ENCODE results near the gene WDR44. TPM values are rescaled to one million over a fixed set of nuclear protein-coding genes. Genes with fewer than 3 reads are reported as not detected.
"Not testable (repeated sequence)": the region's sequence is repeated elsewhere in the genome, so short reads cannot be mapped to it uniquely, and the experiment has no call there.

The WDR44 gene
- total RNA-seq, 2 donors from 2014 or later, result 26.3 to 36.3 TPM

GRCh38 chrX:118459494-118459893 lies 113.6 kb downstream of the WDR44 start:
- H3K4me3 ChIP-seq (ENCODE audit: low read length), result no peak overlapping the region
- no peaks in the 10 kb centered on the region for H3K27me3 Mint-ChIP-seq (ENCODE audit: insufficient read depth)
- peak; percentile 74 for TF ChIP-seq CTCF (conservative IDR thresholded peaks at IDR 0.05)
- no peaks in the 10 kb centered on the region for H3K4me1 ChIP-seq (ENCODE audit: control insufficient read depth, insufficient read depth, low read length)
- no peak for DNase-seq
- H3K27ac Mint-ChIP-seq, result no peak overlapping the region
- no peak overlapping the region for H3K9ac ChIP-seq (ENCODE audit: extremely low read depth, low read length, poor library complexity, severe bottlenecking)
- peaks cover 3% of the 10 kb centered on the region for H3K36me3 Mint-ChIP-seq (ENCODE audit: low read depth)
- H3K4me1 Mint-ChIP-seq, result peaks cover 4% of the 10 kb centered on the region
- no peak overlapping the region for H3K4me3 Mint-ChIP-seq
- peaks cover 35% of the 10 kb centered on the region for H3K9me3 Mint-ChIP-seq
- 56% methylated on average over 4 of the region's 4 CpGs; no CpG with 5 or more reads in 1 of the 2 experiments for WGBS, 2 experiments (ENCODE audit: insufficient coverage in 1 of 2, insufficient read length in 1 of 2)
- peaks cover under 1% of the 10 kb centered on the region for H3K36me3 ChIP-seq (ENCODE audit: control insufficient read depth, insufficient read depth, low read length)
- H3K27me3 ChIP-seq (ENCODE audit: control insufficient read depth, insufficient read depth, low read length, poor library complexity, severe bottlenecking), result no peaks in the 10 kb centered on the region
- no peaks in the 10 kb centered on the region for H3K9me3 ChIP-seq (ENCODE audit: control insufficient read depth, low read length)
- no peak overlapping the region for H3K27ac ChIP-seq (ENCODE audit: low read depth, low read length)

GRCh38 chrX:118464501-118464900 lies 118.6 kb downstream of the WDR44 start:
- no peak for TF ChIP-seq CTCF (conservative IDR thresholded peaks at IDR 0.05)
- Mint-ChIP-seq H3K27me3 (ENCODE audit: insufficient read depth) (no peaks in the 10 kb centered on the region), H3K9me3 (peaks cover 33% of the 10 kb centered on the region), H3K4me1 (no peaks in the 10 kb centered on the region), H3K4me3 (no peak overlapping the region), H3K36me3 (ENCODE audit: low read depth) (no peaks in the 10 kb centered on the region), H3K27ac (no peak overlapping the region)
- H3K9ac ChIP-seq (ENCODE audit: extremely low read depth, low read length, poor library complexity, severe bottlenecking), result no peak overlapping the region
- whole genome bisulfite sequencing, 2 experiments (ENCODE audit: insufficient coverage in 1 of 2, insufficient read length in 1 of 2), result 91% methylated on average over 5 of the region's 6 CpGs; no CpG with 5 or more reads in 1 of the 2 experiments
- H3K9me3 ChIP-seq (ENCODE audit: control insufficient read depth, low read length), result no peaks in the 10 kb centered on the region
- H3K4me3 ChIP-seq (ENCODE audit: low read length), result no peak overlapping the region
- no peak for DNase-seq
- H3K36me3 ChIP-seq (ENCODE audit: control insufficient read depth, insufficient read depth, low read length), result no peaks in the 10 kb centered on the region
- H3K27ac ChIP-seq (ENCODE audit: low read depth, low read length), result no peak overlapping the region
- H3K4me1 ChIP-seq (ENCODE audit: control insufficient read depth, insufficient read depth, low read length), result no peaks in the 10 kb centered on the region
- H3K27me3 ChIP-seq (ENCODE audit: control insufficient read depth, insufficient read depth, low read length, poor library complexity, severe bottlenecking), result no peaks in the 10 kb centered on the region

- H3K27ac ChIP-seq (ENCODE audit: low read depth, low read length), result no peak overlapping the region
- Mint-ChIP-seq H3K4me3 (no peak overlapping the region), H3K9me3 (peaks cover 51% of the 10 kb centered on the region), H3K27me3 (ENCODE audit: insufficient read depth) (no peaks in the 10 kb centered on the region), H3K27ac (no peak overlapping the region), H3K4me1 (no peaks in the 10 kb centered on the region), H3K36me3 (ENCODE audit: low read depth) (no peaks in the 10 kb centered on the region)
- no peaks in the 10 kb centered on the region for H3K4me1 ChIP-seq (ENCODE audit: control insufficient read depth, insufficient read depth, low read length)
- H3K9me3 ChIP-seq (ENCODE audit: control insufficient read depth, low read length), result no peaks in the 10 kb centered on the region
- no peaks in the 10 kb centered on the region for H3K27me3 ChIP-seq (ENCODE audit: control insufficient read depth, insufficient read depth, low read length, poor library complexity, severe bottlenecking)
- 90% methylated on average over 7 of the region's 7 CpGs; no CpG with 5 or more reads in 1 of the 2 experiments for WGBS, 2 experiments (ENCODE audit: insufficient coverage in 1 of 2, insufficient read length in 1 of 2)
- no peak overlapping the region for H3K4me3 ChIP-seq (ENCODE audit: low read length)
- H3K9ac ChIP-seq (ENCODE audit: extremely low read depth, low read length, poor library complexity, severe bottlenecking), result no peak overlapping the region
- DNase-seq, result no peak
- H3K36me3 ChIP-seq (ENCODE audit: control insufficient read depth, insufficient read depth, low read length), result no peaks in the 10 kb centered on the region
- no peak for TF ChIP-seq CTCF (conservative IDR thresholded peaks at IDR 0.05)
Measured at GRCh38 chrX:118468122-118468521, 122.2 kb downstream of the WDR44 start.

- H3K4me1 Mint-ChIP-seq; H3K27me3 Mint-ChIP-seq (ENCODE audit: insufficient read depth); H3K9me3 ChIP-seq (ENCODE audit: control insufficient read depth, low read length); H3K4me3 ChIP-seq (ENCODE audit: low read length); H3K9ac ChIP-seq (ENCODE audit: extremely low read depth, low read length, poor library complexity, severe bottlenecking); H3K4me1 ChIP-seq (ENCODE audit: control insufficient read depth, insufficient read depth, low read length); H3K27ac Mint-ChIP-seq; H3K36me3 ChIP-seq (ENCODE audit: control insufficient read depth, insufficient read depth, low read length); H3K27ac ChIP-seq (ENCODE audit: low read depth, low read length); H3K36me3 Mint-ChIP-seq (ENCODE audit: low read depth); H3K27me3 ChIP-seq (ENCODE audit: control insufficient read depth, insufficient read depth, low read length, poor library complexity, severe bottlenecking); DNase-seq; H3K4me3 Mint-ChIP-seq: not testable (repeated sequence)
- 89% methylated on average over 5 of the region's 5 CpGs; no CpG with 5 or more reads in 1 of the 2 experiments for WGBS, 2 experiments (ENCODE audit: insufficient coverage in 1 of 2, insufficient read length in 1 of 2)
- peaks cover 50% of the 10 kb centered on the region for H3K9me3 Mint-ChIP-seq
Measured at GRCh38 chrX:118470721-118471347, 124.9 kb downstream of the WDR44 start.

All from endodermal cell (in vitro differentiated cells).